Stimulated activated CD8-positive, alpha-beta memory T cell treated with anti-CD3 and anti-CD28 coated beads, Interleukin-4, amount 100 ng/mL, for 4 hours (primary cell): ENCODE measurements around the gene FSCN2.

ENCODE experiments used
- DNase-seq, 2 donors: peaks; one replicate each; pipeline ENCODE4 v3.0.0-alpha.2; 2020; ENCODE audit warnings: low read depth in 2 of 2, low spot score in 1 of 2

The FSCN2 gene

DNA sequence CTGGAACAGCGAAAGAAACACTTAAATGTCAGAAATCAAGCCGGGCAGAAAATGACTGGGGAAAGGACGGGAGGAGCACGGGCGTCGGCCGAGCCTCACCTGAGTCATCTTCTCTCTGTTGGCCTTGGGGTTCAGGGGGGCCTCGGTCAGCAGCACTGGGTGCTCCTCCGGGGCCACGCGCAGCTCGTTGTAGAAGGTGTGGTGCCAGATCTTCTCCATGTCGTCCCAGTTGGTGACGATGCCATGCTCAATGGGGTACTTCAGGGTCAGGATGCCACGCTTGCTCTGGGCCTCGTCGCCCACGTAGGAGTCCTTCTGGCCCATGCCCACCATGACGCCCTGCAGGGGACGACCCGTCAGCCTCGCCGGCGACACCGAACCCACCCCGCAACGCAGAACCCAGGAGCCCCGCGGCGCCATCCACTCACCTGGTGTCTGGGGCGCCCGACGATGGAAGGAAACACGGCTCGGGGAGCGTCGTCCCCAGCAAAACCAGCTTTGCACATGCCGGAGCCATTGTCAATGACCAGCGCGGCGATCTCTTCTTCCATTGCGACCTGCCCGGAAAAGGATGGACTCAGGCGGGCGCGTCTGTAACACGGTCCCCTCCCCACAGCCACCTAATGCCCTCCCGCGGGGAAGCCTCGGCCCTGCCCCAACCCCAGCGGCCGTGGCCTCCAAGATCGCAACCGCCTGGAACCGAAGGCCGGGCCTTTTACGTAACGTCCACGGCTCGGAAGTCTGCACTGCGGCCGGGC is 16.2 kb upstream of the FSCN2 start:
- no peak for DNase-seq

DNA sequence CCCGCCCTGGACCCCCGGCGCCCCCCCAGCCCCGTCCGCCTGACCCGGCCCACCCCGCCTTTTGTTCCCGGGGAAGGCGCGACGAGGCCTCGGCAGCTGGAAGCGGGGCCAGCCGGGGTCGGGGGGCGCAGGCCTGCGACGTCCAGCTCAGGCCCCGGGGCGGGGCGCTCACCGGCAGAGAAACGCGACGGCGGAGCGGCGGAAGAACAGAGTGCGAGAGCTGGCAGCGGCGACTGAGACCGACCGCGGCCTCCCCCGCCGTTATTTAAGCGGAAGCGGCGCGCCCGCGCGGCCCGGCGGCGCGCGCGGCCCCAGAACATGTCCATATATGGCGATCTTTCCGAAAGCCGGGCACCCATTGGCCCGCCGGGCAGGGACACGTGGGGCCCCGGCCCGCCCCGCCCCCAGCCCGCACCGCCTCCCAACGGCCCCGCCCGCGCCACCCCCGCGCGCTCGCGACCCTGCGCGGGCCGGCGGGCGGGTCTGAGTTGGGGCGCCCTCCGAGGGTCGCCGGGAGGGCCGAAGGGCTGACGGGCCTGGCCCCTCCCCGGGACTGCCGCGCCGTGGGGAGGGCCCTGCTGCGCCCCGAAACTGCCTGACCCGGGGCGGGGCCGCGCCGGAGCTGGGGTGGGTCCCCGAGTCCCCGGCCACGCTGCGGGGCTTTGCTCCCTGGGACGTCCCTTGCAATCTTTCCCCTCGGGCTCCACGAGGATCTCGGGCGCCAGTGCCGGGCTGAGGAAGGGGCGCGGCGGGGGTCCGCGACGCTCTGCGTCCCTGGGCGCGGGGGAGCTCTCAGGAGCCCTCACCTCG is 15.4 kb upstream of the FSCN2 start, which contains the start of gene ACTG1:
TSS of gene ACTG1 (minus strand) at position 238 of the 810 bp plus-strand sequence. CDS start 445 bp downstream, outside the sequence.
- peak; percentile 76 to 87 for DNase-seq

GRCh38 chr17:81513372-81513752 is 14.8 kb upstream of the FSCN2 start:
- no peak for DNase-seq

DNA sequence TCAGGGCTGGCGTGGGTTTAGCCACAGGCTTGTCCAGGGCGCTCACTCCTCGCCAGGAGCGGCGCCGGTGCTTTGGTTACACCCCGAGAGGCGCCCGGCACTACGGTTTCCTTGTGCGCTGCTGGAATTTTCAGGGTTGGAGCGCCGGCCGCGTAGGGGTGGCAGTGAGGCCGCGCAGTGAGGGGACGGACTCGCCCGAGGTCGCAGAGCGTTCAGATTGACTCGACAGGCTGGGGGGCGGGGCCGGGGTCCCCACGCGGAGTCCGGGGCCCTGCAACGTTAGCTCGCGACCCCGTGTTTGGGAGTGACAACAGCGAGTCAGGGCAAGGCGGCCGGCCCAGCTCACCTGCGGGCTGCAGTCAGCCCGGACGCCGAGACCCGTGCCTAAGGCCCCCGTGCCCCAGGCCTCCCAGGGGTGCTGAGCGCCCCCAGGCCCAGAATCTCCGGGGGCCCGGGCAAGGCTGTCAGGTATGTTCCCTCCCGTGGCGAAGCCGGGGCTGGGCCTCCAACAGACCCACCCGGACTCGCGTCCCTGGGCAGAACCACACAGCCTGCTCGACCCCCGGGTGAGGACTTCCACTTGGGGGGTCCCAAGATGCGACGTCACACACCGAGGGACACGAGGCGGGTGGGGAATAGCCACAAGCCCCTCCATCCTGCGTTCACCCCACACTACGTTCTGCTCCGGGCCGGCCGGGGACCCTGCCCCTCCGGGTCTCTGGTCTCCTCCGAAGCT is 14.3 kb upstream of the FSCN2 start:
- no peak for DNase-seq

GRCh38 chr17:81514489-81514738 is 13.8 kb upstream of the FSCN2 start:
- no peak for DNase-seq

- DNase-seq = peak; percentile 33 to 66
Measured at GRCh38 chr17:81514739-81515529, 13.2 kb upstream of the FSCN2 start.

- no peak for DNase-seq
Measured at GRCh38 chr17:81515530-81516041, 12.6 kb upstream of the FSCN2 start.

DNA sequence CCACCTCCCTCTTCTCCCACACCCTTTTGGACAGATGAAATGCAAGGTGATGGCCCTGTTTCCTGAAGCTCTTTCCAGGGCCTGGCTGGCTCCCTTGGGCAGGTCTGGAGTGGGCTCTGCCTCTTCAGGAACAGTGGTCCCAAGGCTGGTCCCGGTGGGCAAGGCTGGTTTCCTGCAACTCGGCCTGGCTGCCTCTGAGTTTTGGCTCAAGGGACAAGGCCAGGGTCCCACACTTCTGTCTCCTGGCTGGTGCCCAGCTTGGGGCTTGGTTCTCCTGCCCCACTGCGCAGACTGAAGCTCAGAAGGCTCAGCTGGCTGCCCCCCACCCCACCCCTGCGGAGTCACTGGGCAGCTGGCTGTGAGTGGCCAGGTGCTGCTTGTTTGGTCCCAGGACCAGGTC is 11.7 kb upstream of the FSCN2 start:
- no peak for DNase-seq

- DNase-seq = no peak
Measured at GRCh38 chr17:81517009-81517338, 11.2 kb upstream of the FSCN2 start.

- DNase-seq = no peak
Measured at GRCh38 chr17:81517339-81518112, 10.7 kb upstream of the FSCN2 start.

GRCh38 chr17:81518113-81518784 is 9.9 kb upstream of the FSCN2 start:
- no peak for DNase-seq

DNA sequence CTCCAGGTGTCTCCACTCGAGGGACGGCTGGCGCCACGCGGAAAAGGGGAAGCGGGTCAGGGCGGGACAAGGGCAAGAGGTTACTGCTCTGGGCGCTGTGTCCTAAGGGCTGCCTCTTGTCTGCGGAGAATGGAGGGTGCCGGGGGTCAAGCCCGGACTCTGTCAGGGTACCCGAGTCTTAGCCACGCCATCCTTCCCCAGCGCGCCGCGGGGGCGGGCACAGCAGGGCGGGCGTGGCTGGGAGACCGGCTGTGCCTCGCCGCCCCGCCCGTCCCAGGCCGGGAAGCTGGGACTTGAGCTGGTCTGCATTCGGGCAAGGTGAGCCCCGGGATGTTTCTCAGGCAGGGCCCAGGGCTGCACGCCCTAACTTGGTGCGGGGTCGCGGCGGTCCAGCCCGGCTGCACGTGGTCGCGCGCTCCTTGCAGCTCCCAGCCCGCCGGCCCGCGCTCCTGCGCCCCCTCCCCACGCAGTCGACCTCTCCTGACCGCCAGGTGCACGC is 9.3 kb upstream of the FSCN2 start:
- DNase-seq = no peak

DNA sequence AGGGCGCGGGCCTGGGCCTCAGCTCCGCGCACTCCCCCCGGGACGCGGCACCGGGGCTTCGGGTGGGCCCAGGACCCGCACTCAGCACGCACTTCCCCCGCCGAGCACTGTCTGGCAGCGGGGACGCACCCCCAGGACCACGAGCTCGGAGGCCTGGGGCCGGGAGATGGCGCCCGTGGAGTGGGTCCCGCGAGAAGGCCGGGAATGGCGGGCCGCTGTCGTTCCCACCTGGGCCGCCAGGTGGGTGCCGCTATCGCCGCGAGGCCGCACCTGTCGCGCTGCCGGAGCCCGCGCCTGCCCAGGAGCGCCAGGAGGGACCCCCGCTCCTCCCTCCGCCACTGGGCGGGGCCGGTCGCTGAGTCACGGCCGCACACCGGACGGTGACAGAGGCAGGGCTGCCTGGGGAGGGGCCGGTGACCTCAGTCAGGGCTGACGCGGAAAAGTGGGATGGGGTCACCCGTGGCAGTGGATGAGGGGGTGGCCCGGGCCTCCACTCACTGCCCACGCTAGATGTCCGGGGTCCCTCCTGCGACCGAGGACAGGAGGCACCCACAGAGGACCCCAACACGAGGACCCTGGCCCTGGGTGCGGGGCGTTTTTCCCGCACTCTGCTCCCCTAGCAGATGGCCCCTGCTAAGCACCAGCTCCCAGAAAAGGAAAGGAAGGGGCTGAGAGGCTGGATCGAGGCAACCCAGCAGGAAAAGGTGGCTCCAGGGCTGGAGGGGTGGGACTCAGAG is 8.7 kb upstream of the FSCN2 start:
- peak in 1 of 2 donors; percentile 52 for DNase-seq

GRCh38 chr17:81520021-81520901 is 7.9 kb upstream of the FSCN2 start:
- no peak for DNase-seq

DNA sequence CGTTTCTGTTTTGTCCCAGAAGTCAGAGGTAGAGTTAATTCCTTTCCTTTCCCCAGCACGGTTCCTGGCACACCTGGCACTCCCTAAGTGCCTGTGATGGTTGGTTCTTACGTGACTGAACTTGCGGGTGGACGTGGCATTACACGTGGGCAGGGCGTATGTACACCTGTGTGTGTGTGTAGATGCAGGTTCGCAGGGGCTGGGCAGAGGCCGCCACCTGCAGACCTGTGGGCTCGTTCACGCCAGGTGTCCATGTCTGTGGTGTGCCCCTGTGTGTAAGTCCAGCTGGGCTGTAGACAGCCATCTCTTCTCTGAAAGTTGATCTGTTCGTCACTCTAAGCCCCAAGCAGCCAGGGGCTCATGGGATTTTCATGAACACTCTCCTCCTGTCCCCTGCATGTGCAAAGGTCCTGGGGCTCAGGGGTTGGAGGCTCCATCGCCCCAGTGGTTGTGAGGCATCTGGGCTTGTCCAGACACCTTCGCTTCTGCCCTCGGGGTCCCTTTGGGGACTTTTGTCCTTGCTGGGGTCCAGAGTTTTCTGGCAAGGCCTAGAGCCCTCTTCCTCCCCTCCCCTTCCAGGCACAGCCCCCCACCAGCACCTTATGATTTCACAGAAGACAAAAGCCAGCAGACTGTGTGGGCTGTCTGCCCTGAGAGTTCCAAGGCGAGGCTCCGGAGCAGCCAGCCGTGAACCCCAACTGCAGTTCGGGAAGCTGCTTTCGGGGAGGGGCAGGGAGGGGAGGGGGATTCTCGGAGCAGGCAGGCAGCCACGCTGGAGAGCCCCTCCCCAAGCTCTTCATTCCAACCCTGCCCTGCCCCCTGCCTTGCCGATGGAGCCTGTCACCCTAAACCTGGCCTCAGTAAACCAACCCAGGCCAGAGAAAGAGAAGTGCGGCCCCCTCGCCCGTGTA is 5.4 kb upstream of the FSCN2 start:
- no peak for DNase-seq

- no peak for DNase-seq
Measured at GRCh38 chr17:81523402-81524038, 4.7 kb upstream of the FSCN2 start.
